ENCODE measurements around the gene RPL5. TPM values are rescaled to one million over a fixed set of nuclear protein-coding genes. Genes with fewer than 3 reads are reported as not detected.

The RPL5 gene
- total and polyA plus RNA-seq, 9 of the 15 experiments (the other 6 are each of a cell fraction or from before 2014, with no cell fraction given), result 1,467 to 4,252 (median 2,454) TPM

- no peak for TF ChIP-seq ZNF512 (tag; IDR thresholded peaks at IDR 0.05)
- no peak for TF ChIP-seq KLF10 (CRISPR knock-in tag; IDR thresholded peaks at IDR 0.05)
- TF ChIP-seq TGIF2 (CRISPR knock-in tag; IDR thresholded peaks at IDR 0.05), result no peak
- TF ChIP-seq CREB1 (IDR thresholded peaks at IDR 0.05), result 0 out of 2 replicates have a peak, but pooled peaks have one; percentile 56
- TF ChIP-seq CREB1 (CRISPR knock-in tag; IDR thresholded peaks at IDR 0.05), result no peak
- no peak for TF ChIP-seq PCBP1 (IDR thresholded peaks at IDR 0.05; ENCODE audit: low read depth, low read length, poor library complexity, severe bottlenecking)
- TF ChIP-seq ZNF184 (CRISPR knock-in tag; IDR thresholded peaks at IDR 0.05), result no peak
- peak; percentile 78 to 86; a peak in 3 of 4 replicates for TF ChIP-seq TRIM24 (IDR thresholded peaks at IDR 0.05)
- no peak for TF ChIP-seq HMG20B (CRISPR knock-in tag; IDR thresholded peaks at IDR 0.05)
- TF ChIP-seq ZBTB40 (IDR thresholded peaks at IDR 0.05), result peak; percentile 48; the same call in 1 of the 2 replicates
- TF ChIP-seq ZBTB40 (CRISPR knock-in tag; IDR thresholded peaks at IDR 0.05), result no peak
- TF ChIP-seq MCM2 (IDR thresholded peaks at IDR 0.05; ENCODE audit: low read depth), result no peak
- TF ChIP-seq NFATC3 (IDR thresholded peaks at IDR 0.05), result no peak
- TF ChIP-seq BCOR (IDR thresholded peaks at IDR 0.05), result no peak
- TF ChIP-seq BMI1 (IDR thresholded peaks at IDR 0.05; ENCODE audit: low read length), result no peak
- TF ChIP-seq NFYB (IDR thresholded peaks at IDR 0.05; ENCODE audit: extremely low read depth, insufficient read length), result peak; percentile 22
- no peak for TF ChIP-seq HNRNPL (IDR thresholded peaks at IDR 0.05; ENCODE audit: low read depth, low read length)
- TF ChIP-seq ZBTB26 (CRISPR knock-in tag; IDR thresholded peaks at IDR 0.05), result no peak
- TF ChIP-seq SMAD2 (IDR thresholded peaks at IDR 0.05; ENCODE audit: low read depth, low read length), result no peak
- no peak for TF ChIP-seq SIN3B (IDR thresholded peaks at IDR 0.05; ENCODE audit: low read depth)
Observed at GRCh38 chr1:92804721-92805201, 27.1 kb upstream of the RPL5 start (continued).

Data from K562 (cell line).